A673 (cell line): ENCODE results near the gene FBXL13. TPM values are rescaled to one million over a fixed set of nuclear protein-coding genes. Genes with fewer than 3 reads are reported as not detected.

Experiments used
- BruUV-seq: library from RNA; stranded (reverse); fragments of 400-500 nt; replicated peaks from 2 replicates; lab custom pipeline; 2021; lab: Mats Ljungman, UMichigan
- CTCF ChIA-PET: fragments of 300-600 bp; sonication (Branson Sonifier 250); formaldehyde crosslinking; loops from one replicate; lab custom pipeline; 2022; ENCODE audit warnings: antibody characterized with exemption; lab: Charles Lee
- POLR2A ChIA-PET: fragments of 300-600 bp; sonication (Branson Sonifier 250); formaldehyde crosslinking; loops from one replicate; lab custom pipeline; 2022; ENCODE audit warnings: antibody characterized with exemption; ENCODE audit not compliant: low non-redundant PET; lab: Charles Lee
- DNase-seq: peaks from one replicate; pipeline ENCODE4 v3.0.0-alpha.2; 2015; ENCODE audit warnings: low spot score
- H3K27ac ChIP-seq: fragments of 200-600 bp; sonication (generic); 2 replicates; pipeline ENCODE4 v1.5.1; 2016; ENCODE audit warnings: mixed run types, low read depth, mild to moderate bottlenecking, mixed read lengths, antibody characterized with exemption, low read length; ENCODE audit not compliant: poor library complexity, severe bottlenecking
- H3K27me3 ChIP-seq: fragments of 200-600 bp; sonication (generic); replicated peaks from 2 replicates; pipeline ENCODE4 v1.6.1; 2017; ENCODE audit warnings: mixed run types, low read depth, mild to moderate bottlenecking, mixed read lengths, antibody characterized with exemption, low read length; ENCODE audit not compliant: insufficient read depth, poor library complexity
- H3K36me3 ChIP-seq: fragments of 200-600 bp; sonication (generic); 2 replicates; pipeline ENCODE4 v1.6.1; 2016; ENCODE audit warnings: mixed run types, mild to moderate bottlenecking, mixed read lengths, antibody characterized with exemption, low read length; ENCODE audit not compliant: insufficient read depth, poor library complexity, severe bottlenecking
- H3K4me1 ChIP-seq: fragments of 200-600 bp; sonication (generic); 2 replicates; pipeline ENCODE4 v1.6.1; 2017; ENCODE audit warnings: mixed run types, mild to moderate bottlenecking, mixed read lengths, antibody characterized with exemption, low read length; ENCODE audit not compliant: insufficient read depth, poor library complexity, severe bottlenecking
- H3K4me3 ChIP-seq: fragments of 200-600 bp; sonication (generic); 2 replicates; pipeline ENCODE4 v1.5.1; 2016; ENCODE audit warnings: low read depth, mixed run types, mild to moderate bottlenecking, mixed read lengths, low read length; ENCODE audit not compliant: poor library complexity, severe bottlenecking
- H3K9me3 ChIP-seq: fragments of 200-600 bp; sonication (generic); 2 replicates; pipeline ENCODE4 v1.6.1; 2016; ENCODE audit warnings: mixed run types, low read depth, mild to moderate bottlenecking, mixed read lengths, antibody characterized with exemption, low read length; ENCODE audit not compliant: poor library complexity, severe bottlenecking
- CTCF ChIP-seq: fragments of 300-800, 200-600 bp; sonication (generic); conservative IDR thresholded peaks from 2 replicates; pipeline ENCODE4 v1.5.1; 2017; ENCODE audit warnings: low read depth, mild to moderate bottlenecking, antibody characterized with exemption, low read length, moderate library complexity, mixed read lengths
- EZH2 ChIP-seq: fragments of 200-600 bp; sonication (generic); IDR thresholded peaks from 2 replicates; pipeline ENCODE4 v1.6.1; 2017; ENCODE audit warnings: borderline replicate concordance, low read depth, mild to moderate bottlenecking, mixed read lengths, antibody characterized with exemption, low read length; ENCODE audit not compliant: poor library complexity, severe bottlenecking
- intact Hi-C: fragments of 100-400 bp; cut with micrococcal nuclease; formaldehyde crosslinking; loops from one replicate; pipeline ENCODE4 v1.10.0; 2022; ENCODE audit not compliant: unreplicated experiment
- total RNA-seq: library from RNA; stranded (reverse); gene quantifications from 2 replicates; pipeline ENCODE4 v1.2.3, GENCODE V29; 2021

The FBXL13 gene
- total RNA-seq, 1 experiment from 2014 or later, result 0.37 TPM

DNA sequence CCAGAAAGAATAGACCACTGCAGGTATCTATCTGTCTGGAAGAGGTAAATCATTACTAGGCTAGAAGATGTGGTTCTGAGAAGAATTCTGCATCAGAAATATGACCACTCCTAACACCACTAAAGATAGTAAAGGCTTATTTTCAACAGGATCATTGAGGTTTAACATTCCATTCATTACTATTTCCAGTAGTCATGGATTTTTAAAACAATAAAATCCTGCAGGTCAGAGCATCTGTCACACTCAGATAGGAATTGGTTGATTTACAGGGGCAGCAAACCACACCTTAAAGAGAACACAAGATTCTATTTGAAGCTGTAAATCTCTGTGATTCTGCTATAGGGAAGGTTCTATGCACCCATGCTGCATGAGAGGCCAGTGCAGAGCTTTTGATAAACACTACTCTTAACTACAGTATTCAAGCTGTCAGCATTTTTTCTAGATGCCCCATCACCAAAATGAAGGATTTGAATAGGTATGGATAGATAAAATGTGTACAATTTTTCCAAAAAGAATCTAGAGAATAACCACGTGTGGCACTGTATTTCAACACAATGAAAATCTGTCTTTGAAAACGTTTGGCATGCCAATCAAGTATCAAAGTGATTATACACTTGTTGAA lies 147.2 kb downstream of the FBXL13 start:
- BruUV-seq, result no TSS peak
- H3K36me3 ChIP-seq, result no peaks in the 10 kb centered on the region
- no peak for DNase-seq
- H3K27me3 ChIP-seq, result no peaks in the 10 kb centered on the region
- ChIA-PET POLR2A (no interaction called here), CTCF (interaction anchor here (0.5 kb wide), 2 partner anchors 135 kb away, joined by 9 to 10 read pairs; no protein-coding TSS in a partner anchor)
- peaks cover 11% of the 10 kb centered on the region for H3K4me1 ChIP-seq
- H3K4me3 ChIP-seq, result no peak overlapping the region
- no peaks in the 10 kb centered on the region for H3K9me3 ChIP-seq
- TF ChIP-seq CTCF (no peak), EZH2 (no peak)
- no peak overlapping the region for H3K27ac ChIP-seq
- intact Hi-C loops, result no loop called here

- BruUV-seq, result no TSS peak
- no peaks in the 10 kb centered on the region for H3K36me3 ChIP-seq
- H3K4me3 ChIP-seq, result no peak overlapping the region
- H3K27me3 ChIP-seq, result no peaks in the 10 kb centered on the region
- ChIA-PET POLR2A (no interaction called here), CTCF (interaction anchor here (0.5 kb wide), 1 partner anchor 135 kb away, joined by 10 read pairs; no protein-coding TSS in a partner anchor)
- peaks cover 11% of the 10 kb centered on the region for H3K4me1 ChIP-seq
- H3K27ac ChIP-seq, result no peak overlapping the region
- H3K9me3 ChIP-seq, result no peaks in the 10 kb centered on the region
- no peak for DNase-seq
- intact Hi-C loops, result no loop called here
- TF ChIP-seq CTCF (no peak), EZH2 (no peak)
Observed at GRCh38 chr7:102926783-102927140, 147.8 kb downstream of the FBXL13 start.

GRCh38 chr7:102925976-102926782 lies 148.4 kb downstream of the FBXL13 start:
- no peaks in the 10 kb centered on the region for H3K27me3 ChIP-seq
- no peak overlapping the region for H3K27ac ChIP-seq
- ChIA-PET CTCF (no interaction called here), POLR2A (interaction anchor here (0.6 kb wide), 1 partner anchor 179 kb away, joined by 4 read pairs; no protein-coding TSS in a partner anchor)
- no peak overlapping the region for H3K4me3 ChIP-seq
- BruUV-seq, result no TSS peak
- H3K4me1 ChIP-seq, result peaks cover 11% of the 10 kb centered on the region
- H3K36me3 ChIP-seq, result no peaks in the 10 kb centered on the region
- H3K9me3 ChIP-seq, result no peaks in the 10 kb centered on the region
- no peak for TF ChIP-seq EZH2
- TF ChIP-seq CTCF, result no peak
- peak; percentile 64 for DNase-seq
- intact Hi-C loops, result no loop called here
